K562 (cell line): ENCODE results near the gene PYCR2. TPM values are rescaled to one million over a fixed set of nuclear protein-coding genes. Genes with fewer than 3 reads are reported as not detected.

ENCODE experiments used
- GABPA ChIP-seq: fragments of 200-800 bp; sonication (Bioruptor generic); conservative IDR thresholded peaks from 2 replicates; pipeline ENCODE4 v1.6.1; 2016; ENCODE audit warnings: low read depth, missing genetic modification characterization, missing compliant biosample characterization
- GTF2E2 ChIP-seq: fragments of 200-800 bp; sonication (Bioruptor generic); IDR thresholded peaks from 2 replicates; pipeline ENCODE4 v1.6.1; 2016; ENCODE audit warnings: missing genetic modification characterization, missing compliant biosample characterization
- MYC ChIP-seq, 2 experiments: fragments of 250-450 bp in 1 of 2; sonication (Bioruptor Pico) in 1 of 2; IDR thresholded peaks; 2 replicates each; pipeline versions ENCODE4 v1.5.1 to v1.6.1; 2012 to 2021; ENCODE audit warnings: low read depth in 2 of 2, borderline replicate concordance in 1 of 2, improper control_type of control experiment in 1 of 2, low read length in 1 of 2, mild to moderate bottlenecking in 1 of 2, moderate library complexity in 1 of 2
- NR4A1 ChIP-seq, 2 experiments: fragments of 250-450 bp in 1 of 2; fragments of 450-650 bp in 1 of 2; sonication (Bioruptor Pico) in 1 of 2; IDR thresholded peaks; 2 replicates each; pipeline versions ENCODE4 v1.4.0 to v1.6.1; 2016 to 2020; ENCODE audit warnings: mild to moderate bottlenecking in 2 of 2, missing compliant biosample characterization in 1 of 2, missing genetic modification characterization in 1 of 2, moderate library complexity in 1 of 2
- PCBP2 ChIP-seq: fragments of 200-400 bp; formaldehyde crosslinking; IDR thresholded peaks from 2 replicates; pipeline ENCODE4 v1.6.1; 2018; ENCODE audit warnings: low read length, low read depth, mild to moderate bottlenecking, moderate library complexity; ENCODE audit not compliant: poor library complexity, severe bottlenecking
- RBM22 ChIP-seq: fragments of 200-400 bp; formaldehyde crosslinking; IDR thresholded peaks from 2 replicates; pipeline ENCODE4 v1.6.1; 2018; ENCODE audit warnings: low read length, low read depth; ENCODE audit not compliant: poor library complexity, severe bottlenecking
- ZKSCAN8 ChIP-seq: fragments of 200-800 bp; sonication (Bioruptor generic); IDR thresholded peaks from 2 replicates; pipeline ENCODE4 v1.6.1; 2016; ENCODE audit warnings: missing genetic modification characterization, missing compliant biosample characterization
- ZNF143 ChIP-seq: sonication (generic); formaldehyde crosslinking; IDR thresholded peaks from 2 replicates; pipeline ENCODE4 v1.9.0; 2022; ENCODE audit warnings: mild to moderate bottlenecking, missing genetic modification reagents
- polyA plus RNA-seq, 8 experiments: library from polyadenylated mRNA; depleted of rRNA in 4 of 8; stranded (reverse) in 5 of 8; unstranded in 3 of 8; fragments of >200 nt; fragmentation: Nextera tagmentation in 2 of 8; fragmentation: Illumina TruSeq in 1 of 8; extraction: Ambion mirVana in 2 of 8; extraction: Trizol in 1 of 8; gene quantifications; 2 replicates each; pipeline versions ENCODE4 v1.2.1 to v1.2.3, GENCODE V29; 2011 to 2014; ENCODE audit warnings: inconsistent platforms in 1 of 8, missing spikeins in 1 of 8
- total RNA-seq, 7 experiments: library from RNA; depleted of rRNA in 6 of 7; stranded (reverse); fragments of >200 nt in 6 of 7; fragmentation: Illumina TruSeq in 2 of 7; extraction: Trizol in 2 of 7; gene quantifications; 2 replicates each; pipeline versions ENCODE4 v1.2.1 to v1.2.3, GENCODE V29; 2011 to 2021; ENCODE audit warnings: low replicate concordance in 1 of 7
- TF ChIP-seq, protein P1 (sequence below): fragments of 450-650 bp; IDR thresholded peaks from 2 replicates; pipeline ENCODE4 v1.6.1; 2016; ENCODE audit warnings: antibody characterized with exemption
- TF ChIP-seq, protein P2 (sequence below): fragments of 250-450 bp; sonication (Bioruptor Pico); IDR thresholded peaks from 2 replicates; pipeline ENCODE4 v1.8.0; 2021; ENCODE audit warnings: mild to moderate bottlenecking, moderate library complexity
- TF ChIP-seq, protein P3 (sequence below): IDR thresholded peaks from 2 replicates; pipeline ENCODE4 v1.6.1; 2011; ENCODE audit warnings: borderline replicate concordance, low read depth, mild to moderate bottlenecking, moderate library complexity, low read length; ENCODE audit not compliant: insufficient read depth, poor library complexity, severe bottlenecking
- TF ChIP-seq, protein P4 (sequence below): sonication (generic); formaldehyde crosslinking; IDR thresholded peaks from 2 replicates; pipeline ENCODE4 v1.8.1; 2023; ENCODE audit warnings: mild to moderate bottlenecking, missing genetic modification reagents

Gene PYCR2
- total and polyA plus RNA-seq, 9 of the 15 experiments (the other 6 are each of a cell fraction or from before 2014, with no cell fraction given), result 5.5 to 219 (median 127) TPM

DNA sequence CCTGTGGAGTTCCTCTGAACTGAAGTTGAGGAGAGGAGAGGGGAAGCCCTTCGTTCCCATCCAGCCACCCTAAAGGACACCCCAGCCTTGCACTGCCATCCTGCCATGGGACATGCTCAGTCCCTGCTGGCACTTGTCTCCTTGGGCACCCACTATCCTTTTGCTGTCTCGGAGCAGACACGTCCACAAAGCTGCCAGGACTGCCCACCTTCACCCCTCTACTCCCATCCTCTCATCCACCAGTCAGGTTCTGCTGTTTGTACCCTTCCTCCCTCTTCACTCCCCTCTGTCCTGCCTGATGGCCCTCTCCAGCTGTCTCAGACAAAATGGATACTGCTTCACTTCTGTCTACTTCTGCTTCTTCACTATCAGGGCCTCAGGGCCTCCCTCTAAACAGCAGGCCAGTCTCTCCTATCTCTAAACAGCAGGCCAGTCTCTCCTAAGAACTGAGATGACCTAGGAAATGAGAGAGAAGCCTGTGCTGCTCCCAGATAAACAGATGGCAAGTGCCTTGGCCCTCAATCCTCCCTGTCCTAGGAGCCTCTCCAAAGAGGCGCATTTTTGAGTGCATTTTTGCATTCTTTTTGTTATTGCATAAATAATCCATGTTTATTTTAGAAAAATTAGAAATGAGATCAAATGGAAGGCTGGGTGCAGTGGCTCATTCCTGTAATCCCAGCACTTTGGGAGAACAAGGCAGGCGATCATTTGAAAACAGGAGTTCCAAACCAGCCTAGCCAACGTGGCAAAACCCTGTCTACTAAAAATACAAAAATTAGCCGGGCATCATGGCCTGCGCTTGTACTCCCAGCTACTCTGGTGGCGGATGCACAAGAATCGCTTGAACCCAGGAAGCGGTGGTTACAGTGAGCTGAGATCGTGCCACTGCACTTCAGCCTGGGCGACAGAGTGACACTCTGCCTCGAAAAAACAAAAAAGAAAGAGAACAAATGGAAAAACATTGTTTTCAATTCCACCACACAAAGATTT is 4.4 kb upstream of the PYCR2 start (continued):
- TF ChIP-seq ZNF143 (CRISPR knock-in tag), result no peak; the same call in 1 of the 2 replicates
- TF ChIP-seq GTF2E2 (tag), result peak; percentile 86; the same call in 1 of the 2 replicates
- no peak for TF ChIP-seq MYC (IDR thresholded peaks at IDR 0.05; ENCODE audit: low read depth, low read length)
- peak; percentile 78; the same call in 1 of the 2 replicates for TF ChIP-seq MYC (CRISPR knock-in tag; IDR thresholded peaks at IDR 0.05; ENCODE audit: borderline replicate concordance, low read depth)
- TF ChIP-seq NR4A1 (CRISPR knock-in tag; IDR thresholded peaks at IDR 0.05), result peak; percentile 90; the same call in 1 of the 2 replicates
- TF ChIP-seq NR4A1 (tag; IDR thresholded peaks at IDR 0.05), result peak; percentile 98
- no peak for TF ChIP-seq PCBP2
- TF ChIP-seq, protein P1, sequence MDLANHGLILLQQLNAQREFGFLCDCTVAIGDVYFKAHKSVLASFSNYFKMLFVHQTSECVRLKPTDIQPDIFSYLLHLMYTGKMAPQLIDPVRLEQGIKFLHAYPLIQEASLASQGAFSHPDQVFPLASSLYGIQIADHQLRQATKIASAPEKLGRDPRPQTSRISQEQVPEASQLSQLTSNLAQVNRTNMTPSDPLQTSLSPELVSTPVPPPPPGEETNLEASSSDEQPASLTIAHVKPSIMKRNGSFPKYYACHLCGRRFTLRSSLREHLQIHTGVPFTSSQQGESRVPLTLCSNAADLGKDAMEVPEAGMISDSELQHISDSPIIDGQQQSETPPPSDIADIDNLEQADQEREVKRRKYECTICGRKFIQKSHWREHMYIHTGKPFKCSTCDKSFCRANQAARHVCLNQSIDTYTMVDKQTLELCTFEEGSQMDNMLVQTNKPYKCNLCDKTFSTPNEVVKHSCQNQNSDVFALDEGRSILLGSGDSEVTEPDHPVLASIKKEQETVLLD, result peak; percentile 89
- TF ChIP-seq, protein P2, sequence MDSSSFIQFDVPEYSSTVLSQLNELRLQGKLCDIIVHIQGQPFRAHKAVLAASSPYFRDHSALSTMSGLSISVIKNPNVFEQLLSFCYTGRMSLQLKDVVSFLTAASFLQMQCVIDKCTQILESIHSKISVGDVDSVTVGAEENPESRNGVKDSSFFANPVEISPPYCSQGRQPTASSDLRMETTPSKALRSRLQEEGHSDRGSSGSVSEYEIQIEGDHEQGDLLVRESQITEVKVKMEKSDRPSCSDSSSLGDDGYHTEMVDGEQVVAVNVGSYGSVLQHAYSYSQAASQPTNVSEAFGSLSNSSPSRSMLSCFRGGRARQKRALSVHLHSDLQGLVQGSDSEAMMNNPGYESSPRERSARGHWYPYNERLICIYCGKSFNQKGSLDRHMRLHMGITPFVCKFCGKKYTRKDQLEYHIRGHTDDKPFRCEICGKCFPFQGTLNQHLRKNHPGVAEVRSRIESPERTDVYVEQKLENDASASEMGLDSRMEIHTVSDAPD (CRISPR knock-in tag), result no peak
- TF ChIP-seq ZKSCAN8 (CRISPR knock-in tag), result peak; percentile 95
- TF ChIP-seq GABPA, result peak; percentile 50; the same call in 1 of the 2 replicates
- TF ChIP-seq, protein P3, sequence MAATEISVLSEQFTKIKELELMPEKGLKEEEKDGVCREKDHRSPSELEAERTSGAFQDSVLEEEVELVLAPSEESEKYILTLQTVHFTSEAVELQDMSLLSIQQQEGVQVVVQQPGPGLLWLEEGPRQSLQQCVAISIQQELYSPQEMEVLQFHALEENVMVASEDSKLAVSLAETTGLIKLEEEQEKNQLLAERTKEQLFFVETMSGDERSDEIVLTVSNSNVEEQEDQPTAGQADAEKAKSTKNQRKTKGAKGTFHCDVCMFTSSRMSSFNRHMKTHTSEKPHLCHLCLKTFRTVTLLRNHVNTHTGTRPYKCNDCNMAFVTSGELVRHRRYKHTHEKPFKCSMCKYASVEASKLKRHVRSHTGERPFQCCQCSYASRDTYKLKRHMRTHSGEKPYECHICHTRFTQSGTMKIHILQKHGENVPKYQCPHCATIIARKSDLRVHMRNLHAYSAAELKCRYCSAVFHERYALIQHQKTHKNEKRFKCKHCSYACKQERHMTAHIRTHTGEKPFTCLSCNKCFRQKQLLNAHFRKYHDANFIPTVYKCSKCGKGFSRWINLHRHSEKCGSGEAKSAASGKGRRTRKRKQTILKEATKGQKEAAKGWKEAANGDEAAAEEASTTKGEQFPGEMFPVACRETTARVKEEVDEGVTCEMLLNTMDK, result no peak
- TF ChIP-seq, protein P4, sequence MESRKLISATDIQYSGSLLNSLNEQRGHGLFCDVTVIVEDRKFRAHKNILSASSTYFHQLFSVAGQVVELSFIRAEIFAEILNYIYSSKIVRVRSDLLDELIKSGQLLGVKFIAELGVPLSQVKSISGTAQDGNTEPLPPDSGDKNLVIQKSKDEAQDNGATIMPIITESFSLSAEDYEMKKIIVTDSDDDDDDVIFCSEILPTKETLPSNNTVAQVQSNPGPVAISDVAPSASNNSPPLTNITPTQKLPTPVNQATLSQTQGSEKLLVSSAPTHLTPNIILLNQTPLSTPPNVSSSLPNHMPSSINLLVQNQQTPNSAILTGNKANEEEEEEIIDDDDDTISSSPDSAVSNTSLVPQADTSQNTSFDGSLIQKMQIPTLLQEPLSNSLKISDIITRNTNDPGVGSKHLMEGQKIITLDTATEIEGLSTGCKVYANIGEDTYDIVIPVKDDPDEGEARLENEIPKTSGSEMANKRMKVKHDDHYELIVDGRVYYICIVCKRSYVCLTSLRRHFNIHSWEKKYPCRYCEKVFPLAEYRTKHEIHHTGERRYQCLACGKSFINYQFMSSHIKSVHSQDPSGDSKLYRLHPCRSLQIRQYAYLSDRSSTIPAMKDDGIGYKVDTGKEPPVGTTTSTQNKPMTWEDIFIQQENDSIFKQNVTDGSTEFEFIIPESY (CRISPR knock-in tag), result peak; percentile 83
- TF ChIP-seq RBM22, result no peak
